Measurements from ENCODE around the gene NOXO1. TPM values are rescaled to one million over a fixed set of nuclear protein-coding genes. Genes with fewer than 3 reads are reported as not detected.

The NOXO1 gene
- polyA plus RNA-seq, 6 donors from 2014 or later, result not detected

DNA sequence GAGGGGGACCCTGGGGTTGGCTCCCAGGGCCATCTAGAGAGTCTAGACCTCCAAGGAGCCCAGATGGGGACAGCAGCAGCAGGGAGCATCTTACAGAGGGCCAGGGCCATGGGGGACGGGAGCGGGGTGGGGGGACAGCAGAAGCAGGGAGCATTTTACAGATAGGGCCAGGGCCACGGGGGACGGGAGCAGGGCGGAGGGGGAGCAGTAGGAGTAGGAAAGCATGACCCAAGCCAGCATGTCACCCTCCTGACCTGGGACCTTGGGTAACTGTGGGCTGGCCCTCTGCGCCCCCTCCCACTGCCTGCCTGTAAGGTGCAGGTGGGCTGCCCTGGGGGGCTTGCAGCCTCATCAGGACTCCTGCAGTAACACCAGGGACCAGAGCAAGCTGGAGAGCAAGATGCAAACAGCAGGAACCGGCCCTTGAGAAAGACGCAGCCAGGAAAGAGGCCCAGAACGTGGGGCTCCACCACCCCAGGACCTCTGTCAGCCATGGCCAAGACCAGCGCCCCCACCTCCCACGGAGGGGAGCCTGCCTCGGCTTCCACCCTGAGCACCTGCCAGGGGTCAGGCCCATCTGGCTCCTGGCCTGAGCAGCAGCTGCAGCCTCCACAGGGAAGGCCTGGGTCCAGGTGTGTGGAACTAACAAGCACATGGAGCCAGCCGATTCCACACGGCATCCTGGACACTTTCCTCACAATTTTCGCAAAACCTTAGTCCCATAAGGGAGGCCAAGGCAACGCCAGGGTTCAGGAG lies 26.0 kb upstream of the NOXO1 start:
- H3K27me3 Mint-ChIP-seq, result no peaks in the 10 kb centered on the region
- no peaks in the 10 kb centered on the region for H3K9me3 Mint-ChIP-seq
- DNase-seq (no peak), ATAC-seq (ENCODE audit: low read depth in 2 of 2) (no peak)
- H3K4me1 Mint-ChIP-seq, result peaks cover 38 to 58% (median 38%) of the 10 kb centered on the region in 3 donors
- H3K4me3 Mint-ChIP-seq, result peak overlapping the region; percentile 72 to 89 (median 79)
- H3K36me3 Mint-ChIP-seq, result no peaks in the 10 kb centered on the region
- H3K27ac Mint-ChIP-seq, result peak overlapping the region in 1 of 6 donors; percentile 60

DNA sequence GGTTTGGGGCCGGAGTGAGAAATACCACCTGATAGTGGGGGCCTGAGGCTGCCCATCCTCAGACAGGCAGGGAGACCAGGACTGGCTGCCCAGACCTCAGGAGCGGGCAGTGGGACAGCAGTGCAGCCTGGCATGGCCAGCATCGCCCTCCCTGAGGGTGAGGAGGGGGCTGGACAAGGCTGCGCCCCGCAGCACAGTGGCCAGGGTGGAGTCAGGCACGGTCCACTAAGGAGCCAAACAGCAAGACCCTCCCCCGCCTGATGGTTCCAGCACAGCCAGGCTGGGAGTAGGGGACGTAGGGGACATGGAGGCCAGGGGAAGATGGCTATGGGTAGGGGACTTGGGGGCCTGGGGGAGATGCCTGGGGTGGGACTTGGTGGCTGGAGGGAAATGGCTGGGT lies 25.0 kb upstream of the NOXO1 start:
- H3K4me3 Mint-ChIP-seq, result peak overlapping the region in 5 of 8 donors; percentile 22 to 74 (median 51)
- H3K27me3 Mint-ChIP-seq, result no peaks in the 10 kb centered on the region
- ATAC-seq (ENCODE audit: low read depth in 2 of 2) (no peak), DNase-seq (no peak)
- H3K36me3 Mint-ChIP-seq, result no peaks in the 10 kb centered on the region
- H3K4me1 Mint-ChIP-seq, result peaks cover 38 to 58% (median 38%) of the 10 kb centered on the region in 3 donors
- H3K27ac Mint-ChIP-seq, result peak overlapping the region in 2 of 6 donors; percentile 71 to 81
- H3K9me3 Mint-ChIP-seq, result no peaks in the 10 kb centered on the region

DNA sequence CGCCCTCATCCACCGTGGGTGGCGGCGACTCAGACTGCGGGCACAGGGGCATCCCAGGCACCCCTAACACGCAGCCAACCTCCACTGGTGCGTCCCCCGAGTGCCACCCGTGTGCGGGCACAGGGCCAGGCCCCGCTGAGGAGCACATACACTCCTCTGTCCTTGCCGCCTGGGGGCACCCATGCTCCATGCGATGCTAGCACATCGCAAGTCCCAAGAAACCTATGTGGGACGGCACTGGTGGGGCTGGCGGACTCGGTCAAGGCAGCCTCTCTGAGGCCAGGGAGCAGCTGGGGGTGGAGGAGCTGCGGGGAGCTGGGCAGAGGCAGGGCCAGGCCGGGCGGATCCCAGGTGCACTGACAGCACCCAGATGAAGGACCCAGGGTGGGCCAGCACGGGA lies 24.4 kb upstream of the NOXO1 start:
- no peak for ATAC-seq (ENCODE audit: low read depth in 2 of 2)
- Mint-ChIP-seq H3K36me3 (no peaks in the 10 kb centered on the region), H3K27ac (peak overlapping the region in 1 of 6 donors; percentile 29), H3K4me3 (peak overlapping the region in 3 of 8 donors; percentile 42 to 74 (median 50)), H3K27me3 (no peaks in the 10 kb centered on the region), H3K4me1 (peaks cover 38 to 58% (median 38%) of the 10 kb centered on the region in 3 donors), H3K9me3 (no peaks in the 10 kb centered on the region)
- no peak for DNase-seq

DNA sequence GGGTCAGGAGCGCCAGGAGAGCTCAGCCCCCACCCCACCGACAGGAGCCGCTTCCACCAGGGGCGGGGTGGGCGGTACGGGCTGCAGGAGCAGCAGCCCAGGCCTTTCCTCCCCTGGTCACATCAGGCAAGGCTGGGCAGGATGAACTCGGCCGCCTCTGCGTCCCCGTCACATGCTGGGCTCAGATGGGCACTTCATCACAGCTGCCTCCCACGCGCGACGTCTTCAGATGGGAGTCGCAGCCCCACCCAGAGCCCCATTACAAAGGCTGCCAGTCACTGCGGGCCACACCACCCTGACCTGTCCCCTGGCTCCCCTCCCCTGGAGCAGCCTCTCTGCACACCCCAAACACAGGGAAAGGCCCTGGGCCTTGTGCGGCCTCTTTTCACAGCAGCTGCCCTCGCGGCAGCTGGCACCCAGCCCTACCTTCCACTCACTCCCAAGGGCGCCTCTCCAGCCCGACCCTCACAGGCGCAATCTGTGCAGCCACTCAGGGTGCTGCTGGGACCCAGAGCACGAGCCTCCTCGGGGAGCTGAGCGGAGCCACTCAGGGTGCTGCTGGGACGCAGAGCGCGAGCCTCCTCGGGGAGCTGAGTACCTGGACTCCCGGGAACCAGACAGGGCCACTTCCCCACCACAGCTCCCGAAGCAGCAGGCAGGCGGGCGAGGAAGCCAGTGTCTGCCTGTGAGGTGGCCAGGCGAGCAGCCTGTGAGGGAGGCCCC lies 23.7 kb upstream of the NOXO1 start:
- H3K4me1 Mint-ChIP-seq, result peaks cover 33 to 53% (median 34%) of the 10 kb centered on the region in 3 donors
- H3K9me3 Mint-ChIP-seq, result no peaks in the 10 kb centered on the region
- no peaks in the 10 kb centered on the region for H3K27me3 Mint-ChIP-seq
- ATAC-seq (ENCODE audit: low read depth in 2 of 2) (no peak), DNase-seq (no peak)
- no peaks in the 10 kb centered on the region for H3K36me3 Mint-ChIP-seq
- peak overlapping the region in 1 of 8 donors; percentile 74 for H3K4me3 Mint-ChIP-seq
- H3K27ac Mint-ChIP-seq, result peak overlapping the region in 1 of 6 donors; percentile 38

DNA sequence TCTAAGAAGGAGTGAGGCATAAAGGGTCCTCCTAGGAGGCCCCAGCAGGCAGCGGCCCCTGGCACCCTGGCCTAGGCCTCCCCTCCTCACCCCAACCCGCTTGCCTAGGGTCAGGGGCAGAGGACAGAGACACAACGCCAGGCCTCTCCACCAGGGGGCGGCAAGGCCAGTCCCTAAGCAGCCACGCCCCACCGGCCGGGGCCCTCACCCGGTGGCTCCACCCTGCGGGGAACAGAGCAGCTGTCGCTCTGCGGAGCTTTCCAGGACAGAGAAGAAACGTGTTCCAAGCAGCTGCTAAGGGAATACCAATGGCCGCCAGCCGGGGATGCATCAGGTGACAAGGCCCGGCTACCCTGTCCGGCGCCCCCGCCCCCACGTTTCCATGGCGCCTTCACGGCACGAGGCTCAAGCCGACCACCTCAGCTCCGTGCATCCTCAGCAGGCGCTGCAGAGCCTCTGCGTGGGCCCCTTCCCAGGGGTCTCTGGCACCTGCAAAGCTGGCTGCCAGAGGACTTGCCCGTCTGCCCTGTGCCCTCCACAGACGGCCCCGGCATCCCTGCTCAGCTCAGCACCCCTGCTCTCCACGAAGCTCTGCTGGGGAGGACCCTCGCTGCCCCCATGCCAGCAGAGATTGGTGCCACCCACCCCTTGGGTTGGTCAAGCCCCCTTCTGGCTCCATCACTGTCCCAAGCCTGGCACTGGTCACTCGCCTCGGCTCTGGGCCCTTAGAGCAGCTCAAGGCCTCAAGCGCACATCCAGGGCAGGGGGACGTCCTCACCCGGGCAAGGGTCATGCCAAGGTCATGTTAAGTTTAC lies 22.8 kb upstream of the NOXO1 start:
- Mint-ChIP-seq H3K27me3 (no peaks in the 10 kb centered on the region), H3K27ac (peak overlapping the region in 1 of 6 donors; percentile 47), H3K36me3 (no peaks in the 10 kb centered on the region), H3K4me3 (peak overlapping the region in 1 of 8 donors; percentile 21), H3K4me1 (peaks cover 33 to 51% (median 34%) of the 10 kb centered on the region in 3 donors), H3K9me3 (no peaks in the 10 kb centered on the region)
- ATAC-seq (ENCODE audit: low read depth in 2 of 2) (peak; percentile 95 to 99), DNase-seq (peak; percentile 84)

DNA sequence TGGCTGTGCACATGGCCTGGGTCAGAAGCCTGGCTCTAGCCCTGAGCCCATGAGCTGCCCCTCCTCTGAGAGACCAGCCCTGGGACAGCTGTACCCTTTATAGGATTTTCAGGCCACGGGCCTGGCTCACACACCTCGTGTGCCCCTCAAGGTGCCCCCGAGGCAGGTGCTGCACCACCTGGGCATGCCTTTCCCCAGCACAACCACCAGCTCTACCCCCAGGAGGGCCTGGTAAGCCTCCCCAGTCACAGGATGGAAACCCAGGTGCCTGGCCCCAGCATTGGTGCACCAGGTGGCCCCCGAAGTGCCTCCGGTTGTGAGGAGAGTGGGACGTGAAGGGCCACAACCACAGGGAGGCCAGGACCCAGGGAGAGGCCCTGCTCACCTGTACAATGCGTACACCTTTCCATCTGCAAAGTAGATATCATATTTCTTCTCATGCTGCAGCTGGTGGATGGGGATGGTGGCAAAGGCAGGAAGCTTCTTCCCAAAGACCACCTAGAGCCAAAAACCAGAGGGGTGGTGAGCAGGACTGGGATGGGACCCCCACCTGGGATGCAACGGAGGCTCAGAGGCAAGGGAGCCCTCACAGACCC lies 22.1 kb upstream of the NOXO1 start:
- DNase-seq (no peak), ATAC-seq (ENCODE audit: low read depth in 2 of 2) (no peak)
- Mint-ChIP-seq H3K27me3 (no peaks in the 10 kb centered on the region), H3K4me3 (no peak overlapping the region), H3K27ac (no peak overlapping the region), H3K9me3 (no peaks in the 10 kb centered on the region), H3K4me1 (peaks cover 26 to 45% (median 28%) of the 10 kb centered on the region in 3 donors), H3K36me3 (no peaks in the 10 kb centered on the region)

DNA sequence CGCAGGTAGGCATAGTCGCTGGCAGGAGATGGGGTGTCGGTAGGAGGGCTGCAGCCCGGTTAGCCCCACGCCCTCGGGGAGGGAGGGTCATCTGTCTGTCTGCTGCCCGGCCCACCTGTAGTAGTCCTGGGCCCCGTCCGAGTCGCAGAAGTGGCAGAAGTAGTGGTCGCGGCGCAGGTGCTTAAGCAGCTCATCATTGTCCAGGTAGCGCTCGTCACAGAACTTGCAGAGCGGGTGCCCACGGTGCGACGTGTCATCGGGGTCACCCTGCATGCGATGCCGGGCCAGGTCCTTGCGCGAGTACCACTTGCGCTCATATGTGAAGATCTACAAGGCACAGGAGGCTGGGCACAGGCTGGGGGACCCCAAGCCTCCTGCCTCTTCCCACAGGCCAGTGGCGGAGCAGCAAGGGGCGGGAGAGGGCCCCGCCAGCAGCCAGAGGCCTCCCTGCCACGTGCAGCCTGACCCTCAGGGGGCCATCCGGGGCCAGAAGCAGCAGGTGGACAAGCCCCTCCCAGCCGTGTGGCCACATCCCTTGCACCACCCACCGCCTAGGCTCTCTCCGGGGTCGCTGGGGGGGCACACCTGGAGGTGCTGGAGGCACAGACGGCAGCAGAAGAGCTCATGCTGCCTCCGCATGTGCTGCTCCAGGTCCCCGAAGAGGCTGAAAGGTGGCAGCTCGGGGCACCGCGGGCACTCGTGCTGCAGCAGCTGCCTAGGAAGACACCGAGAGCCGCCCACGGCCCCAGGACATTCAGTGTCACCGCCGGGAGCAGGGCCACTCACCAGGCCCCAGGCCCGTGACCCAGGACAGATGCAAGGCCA lies 21.3 kb upstream of the NOXO1 start:
- H3K4me3 Mint-ChIP-seq, result no peak overlapping the region
- no peaks in the 10 kb centered on the region for H3K9me3 Mint-ChIP-seq
- H3K4me1 Mint-ChIP-seq, result peaks cover 19 to 37% (median 21%) of the 10 kb centered on the region in 3 donors
- no peaks in the 10 kb centered on the region for H3K36me3 Mint-ChIP-seq
- no peak overlapping the region for H3K27ac Mint-ChIP-seq
- ATAC-seq (ENCODE audit: low read depth in 2 of 2) (no peak), DNase-seq (no peak)
- no peaks in the 10 kb centered on the region for H3K27me3 Mint-ChIP-seq

DNA sequence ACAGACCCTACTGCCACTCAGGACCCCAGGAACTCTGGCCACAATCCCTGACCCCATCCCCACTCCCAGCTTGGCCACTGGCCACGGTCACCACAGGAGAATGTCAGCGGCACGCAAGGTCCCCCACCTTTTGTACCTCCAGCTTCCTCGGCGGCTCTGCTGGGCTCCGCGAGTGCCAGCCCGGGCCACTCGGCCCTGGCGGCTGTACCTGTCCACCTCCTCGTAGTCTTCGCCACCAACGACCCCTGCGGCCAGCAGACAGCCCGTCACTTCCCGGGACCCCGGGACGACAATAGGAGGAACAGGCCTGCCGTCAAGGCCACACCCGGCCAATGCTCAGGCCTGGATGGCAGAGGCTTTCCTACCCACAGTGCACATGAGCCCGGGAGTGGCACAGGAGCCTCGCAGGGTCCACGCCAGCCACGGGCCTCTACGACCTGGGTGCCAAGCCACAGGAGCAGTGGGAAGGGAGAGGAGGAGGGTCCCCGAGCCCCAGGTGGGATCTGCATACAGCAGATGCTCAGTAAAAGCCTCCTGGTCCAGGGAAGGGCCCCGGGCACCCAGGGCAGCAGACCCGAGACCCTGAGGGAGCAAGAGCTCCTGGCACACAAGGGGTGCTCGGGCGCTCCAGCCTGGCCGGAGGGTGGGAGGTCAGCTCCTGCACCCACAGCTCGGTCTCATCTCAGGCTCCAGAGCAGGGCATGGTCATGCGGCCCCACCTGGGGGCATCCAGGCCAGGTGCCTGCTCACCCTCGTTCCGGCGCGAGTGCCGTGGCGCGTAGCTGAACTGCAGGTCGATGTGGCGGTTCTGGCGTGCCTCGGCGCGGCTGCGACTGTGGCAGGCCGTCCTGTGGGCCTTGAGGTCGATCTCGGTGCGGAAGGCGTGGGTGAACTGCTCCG lies 20.4 kb upstream of the NOXO1 start:
- Mint-ChIP-seq H3K9me3 (no peaks in the 10 kb centered on the region), H3K36me3 (no peaks in the 10 kb centered on the region), H3K27ac (no peak overlapping the region), H3K27me3 (no peaks in the 10 kb centered on the region), H3K4me1 (peaks cover 11 to 28% (median 13%) of the 10 kb centered on the region in 3 donors), H3K4me3 (no peak overlapping the region)
- DNase-seq (no peak), ATAC-seq (ENCODE audit: low read depth in 2 of 2) (no peak)

DNA sequence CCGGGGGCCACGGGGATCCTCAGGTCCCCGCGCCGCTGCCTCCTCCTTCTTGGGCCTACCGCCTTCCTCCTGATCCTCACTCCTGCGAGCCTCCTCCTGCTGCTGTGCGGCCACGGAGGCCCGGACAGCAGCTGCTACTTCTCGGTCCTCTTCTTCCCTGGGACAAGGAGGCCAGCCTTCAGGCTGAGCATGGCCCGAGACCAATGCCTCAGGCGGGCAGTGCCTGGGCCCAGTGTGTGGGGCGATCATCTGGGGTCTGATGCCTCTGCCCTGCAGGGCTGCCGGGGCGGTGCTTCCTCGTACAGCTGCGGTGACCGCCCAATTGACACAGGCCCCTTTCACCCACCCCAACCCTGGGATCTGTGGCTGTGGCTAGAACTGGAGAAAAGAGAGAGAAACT lies 19.8 kb upstream of the NOXO1 start:
- Mint-ChIP-seq H3K4me3 (no peak overlapping the region), H3K27ac (no peak overlapping the region), H3K4me1 (peaks cover 6 to 22% (median 6%) of the 10 kb centered on the region in 3 donors), H3K36me3 (no peaks in the 10 kb centered on the region), H3K9me3 (no peaks in the 10 kb centered on the region), H3K27me3 (no peaks in the 10 kb centered on the region)
- no peak for ATAC-seq (ENCODE audit: low read depth in 2 of 2)
- DNase-seq, result no peak

DNA sequence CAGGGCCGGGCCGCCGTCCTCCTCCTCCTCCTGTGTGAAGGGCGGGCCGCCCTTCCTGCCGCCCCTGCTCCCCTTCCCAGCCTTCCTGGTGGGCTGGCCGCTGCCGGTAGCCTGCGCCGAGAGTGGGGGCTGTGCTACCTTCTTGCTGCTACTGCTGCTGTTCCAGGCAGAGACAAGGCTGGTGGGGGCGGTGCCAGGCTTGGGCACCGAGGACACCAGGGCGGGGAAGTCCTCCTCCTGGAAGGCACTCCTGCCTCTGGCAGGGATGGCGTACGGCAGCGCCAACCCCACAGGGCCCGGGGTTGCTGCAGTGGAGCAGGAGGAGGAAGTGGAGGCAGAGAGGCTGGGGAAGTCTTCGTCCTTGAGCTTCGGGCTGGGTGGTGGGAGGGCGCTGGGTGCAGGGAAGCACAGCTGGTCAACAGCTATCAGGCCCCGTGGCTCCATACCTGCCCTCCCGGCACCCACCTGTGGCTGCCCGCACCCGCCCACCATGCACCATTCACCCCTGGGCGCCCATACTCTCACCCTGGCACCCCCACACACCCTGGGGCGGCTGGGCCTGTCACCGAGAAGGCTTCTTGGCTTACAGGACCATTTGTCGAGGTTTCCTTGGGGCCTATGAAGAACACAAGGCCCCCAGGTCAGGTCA lies 18.7 kb upstream of the NOXO1 start:
- Mint-ChIP-seq H3K27me3 (no peaks in the 10 kb centered on the region), H3K36me3 (no peaks in the 10 kb centered on the region), H3K9me3 (no peaks in the 10 kb centered on the region), H3K27ac (no peak overlapping the region), H3K4me1 (peaks cover 0 to 11% (median 0%) of the 10 kb centered on the region in 3 donors), H3K4me3 (no peak overlapping the region)
- ATAC-seq (ENCODE audit: low read depth in 2 of 2) (no peak), DNase-seq (no peak)
